NCI-H2107 (cell line): ENCODE data around the gene GALNT17.

Experiments
- DNase-seq: peaks from one replicate; lab custom pipeline; 2025; lab: John Stamatoyannopoulos, UW

The GALNT17 gene

DNA sequence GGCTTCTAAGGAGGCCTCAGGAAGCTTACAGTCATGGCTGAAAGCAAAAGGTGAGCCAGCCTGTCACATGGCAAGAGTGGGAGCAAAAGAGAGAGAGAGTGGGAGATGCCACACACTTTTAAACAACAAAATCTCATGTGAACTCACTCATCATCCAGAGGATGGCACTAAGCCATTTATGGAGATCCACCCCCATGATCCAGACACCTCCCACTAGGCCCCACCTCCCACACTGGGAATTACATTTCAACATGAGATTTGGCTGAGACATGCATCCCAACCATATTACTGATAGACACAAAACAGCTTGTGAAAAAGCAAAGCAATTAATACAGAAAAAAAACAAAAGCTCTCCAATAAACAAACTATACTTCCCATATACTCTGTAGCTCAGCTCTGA lies 210.3 kb downstream of the GALNT17 start:
- no peak for DNase-seq

DNA sequence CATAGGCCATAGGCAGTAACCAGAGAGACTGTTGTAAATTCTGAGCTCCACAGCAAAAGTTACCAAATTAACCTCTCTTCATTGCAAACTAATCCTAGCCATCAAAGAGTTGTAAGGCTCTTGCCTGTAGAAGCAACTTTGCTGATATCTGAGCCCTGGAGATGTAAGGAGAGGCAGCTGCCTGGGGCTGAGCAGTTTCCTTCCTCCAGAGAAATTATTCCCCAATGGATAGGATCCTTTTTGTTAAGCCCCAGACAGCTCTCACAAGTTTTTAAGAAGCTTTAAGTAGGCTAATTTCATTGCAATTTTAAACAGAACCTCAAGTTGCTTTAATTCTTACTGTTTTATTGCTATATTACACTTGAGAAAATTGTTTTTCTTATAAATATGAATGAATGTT lies 211.1 kb downstream of the GALNT17 start:
- no peak for DNase-seq

DNA sequence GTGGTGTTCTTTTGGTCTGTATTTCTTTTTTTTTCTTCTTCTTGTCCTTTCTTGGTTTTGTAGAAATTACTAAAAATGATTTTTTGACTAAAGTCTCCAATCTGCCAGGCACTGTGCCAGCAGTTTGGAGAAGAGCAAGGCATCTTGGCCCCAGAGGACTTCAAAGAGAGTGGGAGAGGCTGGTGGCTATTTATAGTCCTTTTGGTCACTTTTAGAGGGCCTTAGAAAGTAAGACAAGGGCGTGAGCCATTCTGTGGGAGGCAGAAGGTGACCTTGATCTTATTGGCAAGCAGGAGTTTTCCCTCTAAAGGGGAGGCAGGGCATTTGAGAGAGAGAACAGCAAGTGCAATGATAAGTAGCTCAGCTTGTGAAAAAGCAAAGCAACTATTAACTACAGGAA lies 211.9 kb downstream of the GALNT17 start:
- no peak for DNase-seq

DNA sequence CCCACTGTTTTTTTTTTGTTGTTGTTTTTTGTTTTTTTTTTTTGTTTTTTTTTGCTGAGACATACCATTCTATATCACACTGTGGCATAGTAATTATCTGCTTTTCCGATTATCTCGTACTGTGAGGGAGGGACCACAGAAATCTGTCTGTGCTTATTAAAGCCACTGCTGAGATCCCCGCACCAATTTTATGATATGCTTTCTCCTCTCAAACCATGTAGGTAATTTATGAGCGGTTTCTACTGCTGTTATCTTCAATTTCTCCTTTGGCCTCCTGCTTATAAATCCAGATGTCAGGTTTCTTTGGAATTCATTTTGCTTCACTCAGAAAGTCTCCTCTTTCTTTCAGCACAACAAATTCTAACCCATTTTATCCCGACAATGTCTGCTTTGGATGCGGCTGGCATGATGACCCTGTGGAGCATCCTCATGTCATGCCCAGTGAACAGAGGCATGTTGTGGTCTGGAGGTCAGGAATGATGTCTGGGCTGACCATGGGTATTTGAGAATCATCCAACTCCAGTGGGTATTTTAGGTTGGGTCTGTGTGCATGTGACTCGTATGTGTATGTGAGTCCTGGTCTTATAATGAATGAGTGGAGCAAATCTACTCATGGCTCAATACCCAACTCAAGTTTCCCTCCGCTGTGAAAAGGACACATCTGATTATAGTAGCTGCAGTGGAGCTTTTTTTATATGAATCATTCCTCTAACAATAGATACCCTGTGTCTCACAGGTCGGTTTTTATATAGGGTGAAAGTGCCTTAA lies 213.4 kb downstream of the GALNT17 start:
- no peak for DNase-seq

DNA sequence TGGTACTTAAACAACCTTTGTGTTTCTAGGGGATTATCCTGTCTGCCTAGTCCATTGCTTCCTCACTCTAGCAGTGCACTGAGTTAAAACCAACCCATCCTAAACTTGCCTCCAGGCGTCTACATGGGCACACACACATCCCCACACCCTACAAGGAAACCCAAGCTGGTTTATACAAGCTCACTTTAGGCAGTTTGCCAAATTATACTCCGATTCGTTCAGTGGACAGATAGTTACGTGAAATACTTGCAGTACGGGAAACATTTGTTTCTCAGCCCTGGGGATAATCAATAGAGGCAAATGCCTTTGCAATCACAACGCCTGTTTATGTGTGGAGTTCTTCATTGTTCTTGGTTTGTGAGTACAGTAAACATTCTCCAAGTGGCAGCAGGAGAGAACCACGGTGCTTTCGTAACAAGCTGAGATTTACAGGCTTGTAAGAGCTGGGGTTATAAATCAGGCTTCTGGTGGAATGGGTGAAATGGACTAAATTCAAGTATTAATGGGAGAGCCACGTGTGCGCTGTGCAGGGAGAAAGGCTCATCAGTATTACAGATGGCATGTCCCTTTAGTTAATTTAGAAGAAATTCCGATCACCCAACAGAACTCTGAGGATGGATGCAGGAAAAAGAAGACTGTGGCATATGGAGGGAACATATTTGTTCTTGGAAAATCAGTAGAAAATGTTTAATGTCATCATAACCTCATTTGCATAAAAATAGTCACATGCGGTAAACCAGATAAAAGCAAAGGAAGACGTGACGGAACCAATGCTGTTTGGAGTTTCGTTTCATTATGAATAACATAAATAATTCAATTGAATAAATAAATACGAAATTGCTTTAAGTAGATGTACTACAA lies 217.1 kb downstream of the GALNT17 start:
- DNase-seq, result no peak

DNA sequence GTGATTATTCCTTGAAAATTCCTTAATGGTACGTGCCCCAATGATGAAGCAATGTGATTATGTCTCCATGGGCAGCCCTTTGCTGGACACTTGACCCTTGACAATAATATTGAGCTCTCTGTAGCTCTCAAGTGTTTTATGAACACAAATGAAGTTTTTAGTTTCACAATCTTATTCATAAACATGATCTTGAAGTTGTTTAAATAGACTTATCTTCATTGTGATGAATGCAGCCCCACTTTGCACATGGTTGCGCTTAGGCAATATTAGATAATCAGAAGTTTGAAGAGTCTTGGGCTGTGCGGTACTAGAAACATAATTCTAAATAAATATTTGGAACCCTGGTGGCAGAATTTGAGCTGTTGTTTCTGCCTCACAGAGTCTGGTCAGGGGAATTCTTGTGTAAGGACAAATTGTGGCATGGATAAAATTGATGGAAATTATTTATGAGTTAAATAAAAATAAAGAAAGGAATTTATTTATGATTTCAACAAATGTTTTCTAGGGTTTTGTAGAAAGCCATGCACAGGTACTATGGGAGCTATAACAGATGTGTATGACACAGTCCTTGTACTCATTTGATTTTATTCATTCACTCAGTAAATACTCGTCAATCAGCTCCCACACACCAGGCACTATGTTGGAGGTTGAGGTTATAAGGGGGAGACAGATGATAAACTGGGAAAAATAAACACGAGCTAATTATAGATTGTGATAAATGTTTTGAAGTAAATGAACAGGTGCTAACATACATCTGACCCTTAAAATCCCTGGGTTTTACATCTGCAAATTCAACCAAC lies 217.9 kb downstream of the GALNT17 start:
- no peak for DNase-seq

DNA sequence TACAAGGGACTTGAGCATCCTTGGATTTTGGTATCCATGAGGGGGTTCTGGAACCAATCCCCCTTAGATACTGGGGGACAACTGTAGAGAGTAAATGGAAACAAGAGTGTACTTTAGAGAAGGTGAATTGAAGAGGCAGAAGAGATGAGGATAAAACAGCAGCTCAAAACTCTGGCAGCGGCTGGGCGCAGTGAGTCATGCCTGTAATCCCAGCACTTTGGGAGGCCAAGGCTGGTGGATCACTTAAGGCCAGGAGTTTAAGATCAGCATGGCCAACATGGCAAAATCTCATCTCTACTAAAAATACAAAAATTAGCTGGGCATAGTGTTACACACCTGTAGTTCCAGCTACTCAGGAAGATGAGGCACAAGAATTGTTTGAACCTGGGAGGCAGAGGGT lies 218.7 kb downstream of the GALNT17 start:
- DNase-seq, result no peak

DNA sequence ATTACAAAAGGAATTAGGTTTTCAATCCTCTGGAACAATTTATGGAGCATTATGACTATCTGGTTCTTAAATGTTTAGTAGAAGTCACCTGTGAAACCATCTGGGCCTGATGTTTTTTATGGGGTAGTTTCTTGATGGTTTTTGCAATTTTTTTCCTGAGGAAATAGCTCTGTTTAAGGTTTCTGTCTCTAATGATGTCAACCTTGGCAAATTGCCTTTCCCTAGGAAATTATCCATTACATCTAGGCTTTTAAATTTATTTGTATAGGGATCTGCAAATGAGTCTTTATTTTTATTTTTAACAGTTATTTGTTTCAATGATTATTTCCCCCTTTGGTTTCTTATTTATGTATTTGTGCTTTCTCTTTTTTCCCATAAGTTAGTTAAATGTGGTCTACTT lies 222.8 kb downstream of the GALNT17 start:
- no peak for DNase-seq

DNA sequence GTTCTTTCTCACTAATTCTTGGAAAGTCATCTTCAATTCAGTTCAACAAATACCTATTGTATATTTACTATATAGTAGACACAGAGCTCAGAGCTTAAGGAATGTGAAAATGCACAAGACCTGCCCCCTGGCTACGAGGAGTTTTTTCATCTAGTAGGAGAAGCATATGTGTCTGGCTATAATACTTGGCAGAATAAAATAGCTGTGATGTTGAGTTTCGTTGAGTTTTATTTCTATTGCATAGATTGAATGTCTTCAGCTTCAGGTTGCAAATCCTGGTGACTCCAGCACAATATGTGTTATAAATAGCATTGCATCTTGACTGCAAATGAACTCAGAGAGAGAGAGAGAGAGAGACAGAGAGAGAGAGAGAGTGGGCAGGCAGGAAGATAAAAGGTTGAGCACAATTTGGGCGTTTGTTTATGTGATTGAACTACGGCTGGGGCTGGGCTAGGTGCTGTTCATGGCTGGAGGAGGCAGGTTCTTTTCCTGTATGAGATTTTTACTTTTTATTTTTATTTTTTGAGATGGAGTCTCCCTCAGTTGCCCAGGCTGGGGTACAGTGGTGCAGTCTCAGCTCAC lies 229.6 kb downstream of the GALNT17 start:
- no peak for DNase-seq

DNA sequence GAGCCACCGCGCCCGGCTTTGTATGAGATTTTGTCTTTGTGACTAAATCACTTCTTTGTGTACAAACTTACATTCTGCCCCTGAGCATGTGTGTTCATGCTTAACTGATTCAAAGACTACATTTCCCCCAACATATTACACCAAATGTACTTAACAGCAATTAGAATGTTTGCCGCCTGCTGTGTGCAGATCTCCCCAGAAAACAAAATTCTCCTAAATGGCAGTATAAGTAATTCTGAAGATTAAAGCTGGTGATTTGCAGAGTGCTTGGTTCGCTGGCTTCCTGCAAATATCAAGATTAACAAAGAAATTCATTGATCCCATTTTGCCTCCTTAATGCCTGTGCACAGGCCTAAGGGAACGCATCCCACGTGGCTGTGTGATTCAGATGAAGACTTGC lies 230.3 kb downstream of the GALNT17 start:
- DNase-seq, result no peak

DNA sequence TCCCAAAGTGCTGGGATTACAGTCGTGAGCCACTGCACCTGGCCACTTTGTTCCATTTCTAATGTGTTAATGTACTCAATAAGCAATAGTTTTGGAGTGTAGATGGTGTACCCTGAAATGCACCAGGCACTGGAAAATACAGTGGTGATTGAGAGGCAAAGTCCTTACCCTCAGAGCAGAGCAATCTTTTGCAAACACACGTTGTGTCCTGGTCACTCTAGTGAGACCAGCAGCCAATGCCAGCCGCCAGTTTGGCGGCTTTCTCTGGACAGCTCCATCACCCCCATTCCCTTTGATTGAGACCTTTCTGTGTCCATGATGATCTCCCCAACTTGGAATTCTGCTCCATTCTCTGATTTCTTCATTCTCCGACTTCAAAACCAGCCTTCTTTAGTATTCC lies 231.3 kb downstream of the GALNT17 start:
- no peak for DNase-seq

DNA sequence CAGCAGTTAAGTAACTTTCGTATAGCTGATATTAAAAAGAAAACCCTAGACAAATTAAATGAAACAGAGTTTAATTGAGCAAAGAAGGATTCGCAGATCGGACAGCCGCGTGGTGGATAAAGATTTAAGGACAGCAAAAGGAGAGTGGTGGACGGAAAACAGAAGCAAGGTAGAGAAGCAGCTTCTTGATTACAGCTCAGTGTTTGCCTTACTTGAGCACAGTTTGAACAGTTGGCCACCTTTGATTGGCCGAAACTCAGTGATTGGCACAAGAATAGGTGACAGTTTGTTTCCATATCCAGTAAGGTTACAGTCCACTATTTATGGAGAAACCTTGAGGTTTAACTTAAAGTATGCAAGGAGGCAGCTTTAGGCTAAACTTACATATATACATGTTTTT lies 231.7 kb downstream of the GALNT17 start:
- DNase-seq, result no peak

DNA sequence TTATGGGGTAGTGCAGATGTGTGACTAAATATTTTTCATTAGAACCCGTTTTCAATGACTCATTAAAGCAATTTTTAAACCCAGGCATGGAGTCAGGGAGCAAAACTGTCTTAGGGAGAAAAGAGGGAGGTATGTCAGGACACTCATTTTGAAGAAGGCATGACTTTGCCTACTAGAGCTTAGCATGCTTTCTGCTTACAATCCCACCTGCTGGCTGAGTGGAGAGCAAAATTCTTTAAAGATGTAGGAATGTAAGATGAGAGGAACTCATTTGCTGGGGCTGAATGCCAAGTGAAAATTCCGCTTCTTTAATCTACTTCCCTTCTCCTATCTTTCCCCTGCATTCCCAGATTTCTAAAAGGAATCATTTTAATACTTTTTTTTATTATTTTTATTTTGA lies 232.6 kb downstream of the GALNT17 start:
- no peak for DNase-seq

DNA sequence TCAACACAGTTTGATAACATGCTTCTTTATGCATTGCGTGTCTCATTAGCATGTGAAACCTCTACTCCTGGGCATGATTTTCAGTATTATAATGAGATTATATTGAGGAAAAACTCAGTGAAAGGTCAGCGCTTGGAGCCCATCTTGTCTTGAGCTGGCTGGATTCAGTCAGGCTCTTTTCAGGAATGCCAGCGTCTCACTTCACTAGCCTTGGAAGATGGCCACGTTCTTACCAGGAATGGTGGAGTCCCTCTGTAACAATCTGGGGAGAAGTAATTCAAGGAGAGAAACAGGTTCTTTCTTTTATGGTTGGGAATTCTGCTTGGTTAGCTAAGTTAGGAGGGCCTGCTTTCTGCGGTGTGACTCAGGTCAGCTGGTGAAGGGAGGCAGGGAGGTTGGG lies 241.0 kb downstream of the GALNT17 start:
- no peak for DNase-seq

DNA sequence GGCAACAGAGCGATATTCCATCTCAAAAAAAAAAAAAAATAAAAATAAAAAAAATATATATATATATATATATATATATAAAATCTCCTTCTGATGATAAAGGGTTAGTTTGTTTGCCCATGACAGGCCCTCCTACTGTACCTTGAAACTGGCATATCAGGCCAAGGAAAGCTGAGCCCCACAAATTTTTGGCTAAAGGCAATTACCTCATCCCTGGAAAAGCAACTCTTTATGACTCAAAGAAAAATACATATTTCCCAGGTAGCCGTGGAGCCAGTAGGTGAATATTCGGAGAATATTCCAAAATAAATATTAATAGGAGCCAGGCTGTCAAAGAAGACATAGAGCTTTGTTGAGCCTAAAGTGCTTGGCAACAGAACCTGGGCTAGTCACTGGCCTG lies 245.1 kb downstream of the GALNT17 start:
- DNase-seq, result no peak

DNA sequence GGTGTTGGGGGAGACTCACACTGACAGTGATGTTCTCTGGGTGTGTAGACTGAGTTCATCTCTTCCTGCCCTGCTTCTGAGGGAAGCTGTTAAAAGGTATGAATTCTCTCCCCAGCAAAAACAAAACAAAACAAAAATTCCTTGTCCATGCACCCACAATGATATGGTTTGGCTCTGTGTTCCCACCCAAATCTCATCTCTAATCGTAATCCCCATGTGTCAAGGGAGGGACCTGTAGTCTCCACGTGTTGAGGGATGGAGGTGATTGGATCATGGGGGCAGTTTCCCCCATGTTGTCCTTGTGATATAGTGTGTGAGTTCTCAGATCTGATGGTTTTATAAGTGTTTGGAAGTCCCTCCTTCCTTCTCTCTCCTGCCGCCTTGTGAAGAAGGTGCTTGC lies 245.5 kb downstream of the GALNT17 start:
- DNase-seq, result no peak

DNA sequence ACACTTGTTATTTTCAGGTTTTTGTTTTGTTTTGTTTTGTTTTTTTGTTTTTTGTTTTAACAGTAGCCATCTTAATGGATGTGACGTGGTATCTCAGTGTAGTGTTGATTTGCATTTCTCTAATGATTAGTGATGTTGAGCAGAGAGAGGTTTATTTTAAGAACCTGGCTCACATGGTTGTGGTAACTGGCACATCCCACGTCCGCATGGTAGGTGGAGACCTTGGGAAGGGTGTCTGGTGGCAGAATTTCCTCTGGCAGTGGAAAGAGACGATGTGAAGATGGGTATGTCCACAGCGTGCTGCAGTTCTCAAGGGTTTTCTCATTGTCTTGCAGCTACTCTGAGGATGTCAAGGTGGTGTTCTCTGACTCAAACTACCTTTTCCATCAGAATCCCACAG lies 252.2 kb downstream of the GALNT17 start:
- DNase-seq, result no peak

DNA sequence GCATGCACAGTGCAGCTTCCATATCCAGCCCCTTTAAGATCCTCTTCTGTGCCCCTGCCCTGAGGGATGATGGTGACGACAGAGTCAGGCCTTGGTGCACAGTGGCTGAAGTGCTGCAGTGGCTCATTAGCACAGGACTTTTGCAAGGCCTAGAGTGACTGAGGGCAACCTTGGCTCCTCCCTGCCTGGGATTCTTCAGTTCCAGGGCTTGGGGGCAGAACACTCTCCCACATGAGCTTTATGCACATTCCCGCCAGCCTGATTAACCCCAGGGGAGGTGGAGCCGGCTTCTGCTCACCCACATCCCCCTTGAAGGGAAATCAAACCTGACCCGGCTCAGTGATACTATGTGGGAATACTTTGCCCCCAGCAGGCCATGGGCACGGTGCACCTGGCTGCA lies 253.4 kb downstream of the GALNT17 start:
- no peak for DNase-seq

DNA sequence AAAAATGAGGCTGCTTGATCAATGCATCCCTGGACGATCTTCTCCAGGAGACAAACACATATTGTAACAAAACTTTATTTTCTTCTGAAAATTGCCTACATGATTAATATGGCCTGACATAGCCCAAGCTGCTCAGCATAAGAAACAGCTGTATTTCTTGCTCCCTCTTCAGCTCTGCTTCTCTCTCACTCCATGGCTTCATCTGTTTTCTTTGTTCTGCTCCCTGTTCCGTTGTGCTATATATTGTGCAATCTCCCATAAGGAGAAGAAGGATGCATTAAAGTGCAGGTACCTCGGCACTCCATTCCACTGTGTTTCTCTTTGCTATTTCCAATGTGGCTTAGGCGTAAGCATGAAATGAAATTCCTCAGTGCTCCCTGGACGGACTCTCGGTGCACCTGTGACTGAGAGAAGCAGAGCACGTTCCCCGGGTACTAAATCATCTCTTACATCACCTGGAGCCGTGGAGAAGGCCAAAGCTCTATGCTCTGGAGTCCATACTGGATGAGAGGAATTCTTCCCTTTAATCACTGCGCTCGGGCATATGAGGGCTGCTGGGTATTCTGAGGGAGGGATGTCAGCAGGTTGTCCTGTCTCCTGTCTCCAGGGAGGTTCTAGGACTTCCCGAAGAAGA lies 254.3 kb downstream of the GALNT17 start:
- no peak for DNase-seq

DNA sequence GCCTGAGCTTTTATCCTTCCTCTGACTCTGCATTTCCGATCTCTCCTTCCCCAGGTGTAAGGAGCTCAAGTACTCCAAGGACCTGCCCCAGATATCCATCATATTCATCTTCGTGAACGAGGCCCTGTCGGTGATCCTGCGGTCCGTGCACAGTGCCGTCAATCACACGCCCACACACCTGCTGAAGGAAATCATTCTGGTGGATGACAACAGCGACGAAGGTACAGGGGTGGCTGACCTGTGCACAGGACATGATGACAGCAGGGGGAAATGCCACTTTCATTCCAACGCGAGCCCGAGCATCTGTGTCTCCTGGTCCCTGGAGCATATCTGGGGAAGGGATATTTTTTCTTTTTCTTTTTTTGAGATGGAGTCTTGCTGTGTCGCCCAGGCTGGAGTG lies 256.2 kb downstream of the GALNT17 start:
- no peak for DNase-seq

DNA sequence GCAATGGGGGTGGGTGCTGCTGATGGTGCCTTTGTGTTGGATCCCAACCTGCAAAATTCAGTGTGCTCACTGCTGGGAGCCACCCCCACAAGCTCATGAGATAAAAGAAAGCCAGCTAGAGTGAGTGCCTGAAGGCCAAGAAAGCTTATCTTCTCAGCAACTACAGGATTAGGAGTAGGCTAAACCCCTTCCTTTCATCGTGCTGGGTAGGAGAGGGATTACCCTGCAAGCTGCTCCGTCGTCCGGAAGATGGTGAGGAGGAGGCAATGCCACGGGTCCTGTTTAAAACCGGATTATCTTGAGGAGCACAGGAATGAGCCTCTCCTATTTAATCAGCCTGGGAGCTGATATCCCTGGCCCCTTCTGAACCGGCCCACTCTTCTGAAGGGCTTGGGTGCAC lies 258.0 kb downstream of the GALNT17 start:
- DNase-seq, result no peak

DNA sequence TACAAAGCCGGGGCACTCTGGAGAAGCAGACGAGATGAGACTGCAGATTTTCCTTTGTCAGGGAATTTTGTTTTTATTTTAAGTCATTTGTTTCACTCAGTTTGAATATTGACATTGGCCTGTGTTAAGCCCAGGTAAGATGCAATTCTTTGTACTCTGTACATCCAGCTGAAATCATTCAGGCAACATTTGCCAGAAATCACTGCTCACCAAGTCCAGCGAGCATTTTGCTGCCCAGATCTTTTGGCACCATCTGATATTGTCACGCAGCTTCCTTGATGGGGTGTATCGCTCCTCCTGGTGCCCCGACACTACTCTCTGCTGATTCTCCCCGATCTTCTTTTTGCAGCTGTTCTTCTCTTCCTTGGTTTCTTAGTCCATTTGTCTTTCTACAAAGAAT lies 261.7 kb downstream of the GALNT17 start:
- no peak for DNase-seq
